ENCODE data around the gene CLDN11.

The CLDN11 gene

GRCh38 chr3:170469151-170470062 is 50.7 kb downstream of the CLDN11 start:
- H3K4me3 Mint-ChIP-seq, result no peak overlapping the region
- H3K27me3 Mint-ChIP-seq, result peaks cover 9% of the 10 kb centered on the region
- DNase-seq, result no peak
- no peaks in the 10 kb centered on the region for H3K9me3 Mint-ChIP-seq
- CTCF ChIA-PET, result interaction anchor here (1.0 kb wide), 1 partner anchor 343 kb away, joined by 4 read pairs; no protein-coding TSS in a partner anchor
- H3K4me1 Mint-ChIP-seq, result no peaks in the 10 kb centered on the region
- H3K36me3 Mint-ChIP-seq, result no peaks in the 10 kb centered on the region
- H3K27ac Mint-ChIP-seq, result no peak overlapping the region

GRCh38 chr3:170470063-170471016 is 51.7 kb downstream of the CLDN11 start:
- H3K27ac Mint-ChIP-seq, result no peak overlapping the region
- no peaks in the 10 kb centered on the region for H3K4me1 Mint-ChIP-seq
- H3K9me3 Mint-ChIP-seq, result no peaks in the 10 kb centered on the region
- DNase-seq, result no peak
- CTCF ChIA-PET, result interaction anchor here (1.0 kb wide), 1 partner anchor 342 kb away, joined by 4 read pairs; no protein-coding TSS in a partner anchor
- peaks cover 12% of the 10 kb centered on the region for H3K27me3 Mint-ChIP-seq
- no peaks in the 10 kb centered on the region for H3K36me3 Mint-ChIP-seq
- no peak overlapping the region for H3K4me3 Mint-ChIP-seq

- H3K9me3 Mint-ChIP-seq, result no peaks in the 10 kb centered on the region
- H3K27me3 Mint-ChIP-seq, result peaks cover 15% of the 10 kb centered on the region
- CTCF ChIA-PET, result no interaction called here
These were observed 52.5 kb downstream of the CLDN11 start for GRCh38 chr3:170471149-170471548.

GRCh38 chr3:170473358-170473757 is 54.7 kb downstream of the CLDN11 start:
- DNase-seq, result no peak
- Mint-ChIP-seq H3K27me3 (peaks cover 17% of the 10 kb centered on the region), H3K9me3 (no peaks in the 10 kb centered on the region), H3K36me3 (no peaks in the 10 kb centered on the region), H3K4me1 (no peaks in the 10 kb centered on the region), H3K4me3 (no peak overlapping the region), H3K27ac (no peak overlapping the region)
- CTCF ChIA-PET, result no interaction called here

More at GRCh38 chr3:170471149-170471548, 52.5 kb downstream of the CLDN11 start:
- Mint-ChIP-seq H3K27ac (no peak overlapping the region), H3K36me3 (no peaks in the 10 kb centered on the region), H3K4me3 (no peak overlapping the region), H3K4me1 (no peaks in the 10 kb centered on the region)
- no peak for DNase-seq

- no peak for DNase-seq
- Mint-ChIP-seq H3K27ac (no peak overlapping the region), H3K27me3 (peaks cover 24% of the 10 kb centered on the region), H3K4me1 (no peaks in the 10 kb centered on the region), H3K9me3 (no peaks in the 10 kb centered on the region), H3K4me3 (no peak overlapping the region), H3K36me3 (no peaks in the 10 kb centered on the region)
- CTCF ChIA-PET, result no interaction called here
These were observed 56.5 kb downstream of the CLDN11 start for GRCh38 chr3:170475092-170475685.

- Mint-ChIP-seq H3K4me1 (no peaks in the 10 kb centered on the region), H3K36me3 (no peaks in the 10 kb centered on the region), H3K4me3 (no peak overlapping the region), H3K27me3 (peaks cover 20% of the 10 kb centered on the region), H3K9me3 (no peaks in the 10 kb centered on the region), H3K27ac (no peak overlapping the region)
- DNase-seq, result no peak
- CTCF ChIA-PET, result no interaction called here
These were observed 57.6 kb downstream of the CLDN11 start for GRCh38 chr3:170476291-170476690.

GRCh38 chr3:170477395-170477794 is 58.7 kb downstream of the CLDN11 start:
- H3K9me3 Mint-ChIP-seq, result no peaks in the 10 kb centered on the region
- CTCF ChIA-PET, result no interaction called here
- H3K4me3 Mint-ChIP-seq, result no peak overlapping the region
- H3K27me3 Mint-ChIP-seq, result peaks cover 20% of the 10 kb centered on the region
- no peaks in the 10 kb centered on the region for H3K4me1 Mint-ChIP-seq
- DNase-seq, result no peak
- H3K36me3 Mint-ChIP-seq, result no peaks in the 10 kb centered on the region
- no peak overlapping the region for H3K27ac Mint-ChIP-seq

- H3K4me1 Mint-ChIP-seq, result no peaks in the 10 kb centered on the region
- DNase-seq, result no peak
- peaks cover 12% of the 10 kb centered on the region for H3K27me3 Mint-ChIP-seq
- no peaks in the 10 kb centered on the region for H3K36me3 Mint-ChIP-seq
- H3K9me3 Mint-ChIP-seq, result no peaks in the 10 kb centered on the region
- no peak overlapping the region for H3K27ac Mint-ChIP-seq
- CTCF ChIA-PET, result interaction anchor here (1.3 kb wide), 1 partner anchor 17 kb away, joined by 3 read pairs; no protein-coding TSS in a partner anchor
- no peak overlapping the region for H3K4me3 Mint-ChIP-seq
These were observed 61.4 kb downstream of the CLDN11 start for GRCh38 chr3:170480111-170480510.

GRCh38 chr3:170482199-170482598 is 63.5 kb downstream of the CLDN11 start:
- DNase-seq, result no peak
- Mint-ChIP-seq H3K27me3 (peaks cover 18% of the 10 kb centered on the region), H3K27ac (no peak overlapping the region), H3K4me1 (no peaks in the 10 kb centered on the region), H3K9me3 (no peaks in the 10 kb centered on the region), H3K36me3 (no peaks in the 10 kb centered on the region), H3K4me3 (no peak overlapping the region)
- CTCF ChIA-PET, result no interaction called here

- H3K27ac Mint-ChIP-seq, result no peak overlapping the region
- CTCF ChIA-PET, result no interaction called here
- no peaks in the 10 kb centered on the region for H3K4me1 Mint-ChIP-seq
- H3K4me3 Mint-ChIP-seq, result no peak overlapping the region
- no peaks in the 10 kb centered on the region for H3K9me3 Mint-ChIP-seq
- H3K36me3 Mint-ChIP-seq, result no peaks in the 10 kb centered on the region
- peaks cover 15% of the 10 kb centered on the region for H3K27me3 Mint-ChIP-seq
- no peak for DNase-seq
These were observed 65.0 kb downstream of the CLDN11 start for GRCh38 chr3:170483485-170484262.

Data from activated naive CD4-positive, alpha-beta T cell treated with anti-CD3 and anti-CD28 coated beads, Interleukin-2, amount 10 ng/mL, durations not matched to agents 7 days and 5 days (primary cell).